Suprapubic skin (tissue), 4 donors: ENCODE measurements around the gene BPIFB2.

Experiments used
- POLR2A ChIP-seq, 2 donors: fragments of 450-650 bp; IDR thresholded peaks; one replicate each; pipeline ENCODE4 v1.6.1; 2017; ENCODE audit warnings: antibody characterized with exemption in 2 of 2, mild to moderate bottlenecking in 2 of 2, moderate library complexity in 2 of 2
- POLR2AphosphoS5 ChIP-seq, 3 donors: sonication (generic); formaldehyde crosslinking; IDR thresholded peaks; one replicate each; pipeline ENCODE4 v1.6.1; 2017; ENCODE audit warnings: antibody characterized with exemption in 3 of 3

DNA sequence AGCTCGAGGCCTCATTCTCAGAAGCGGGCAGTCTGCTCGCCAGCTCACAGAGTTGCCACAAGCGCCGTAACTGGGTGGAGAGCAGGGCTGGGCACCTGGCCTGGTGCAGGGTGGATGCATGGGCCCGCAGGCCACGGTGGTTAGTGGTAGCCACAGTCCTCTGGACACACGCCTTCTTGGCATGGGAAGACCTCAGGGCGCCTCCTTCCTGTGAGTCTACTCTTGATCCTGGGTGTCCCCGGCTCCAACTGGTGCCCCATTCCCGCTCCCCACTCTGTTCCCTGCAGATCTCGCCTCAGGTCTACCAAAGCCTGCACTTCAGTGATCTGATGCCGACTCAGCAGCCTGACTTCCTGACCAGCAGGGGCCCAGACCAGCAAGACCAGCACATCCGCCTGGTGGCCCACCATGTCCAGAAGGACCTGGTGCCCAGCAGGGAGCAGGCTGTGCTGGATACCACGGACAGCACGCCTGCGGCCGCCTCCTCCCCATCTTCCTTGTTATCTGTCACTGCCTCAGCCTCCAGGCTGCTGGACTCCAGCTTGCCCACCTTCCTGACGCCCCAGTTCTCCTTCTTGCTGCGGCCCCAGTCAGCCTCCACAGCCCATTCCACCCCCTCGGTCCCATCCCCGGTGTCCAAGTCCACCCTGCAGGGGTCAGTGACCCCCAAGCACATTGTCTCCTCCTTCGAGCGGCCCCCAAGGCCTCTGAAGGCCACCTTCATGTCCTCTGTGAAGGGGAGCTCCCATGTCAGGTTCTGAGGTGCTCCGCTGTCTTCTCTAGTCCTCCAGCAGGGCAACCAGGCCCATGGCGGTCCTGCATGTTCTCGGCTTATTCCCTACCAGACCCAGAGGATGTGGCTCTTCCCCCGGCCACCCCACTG is 46.4 kb upstream of the BPIFB2 start:
- TF ChIP-seq POLR2A (IDR thresholded peaks at IDR 0.05), result no peak
- no peak for TF ChIP-seq POLR2AphosphoS5 (IDR thresholded peaks at IDR 0.05)
